ELR (cell line): ENCODE results near the gene OPHN1.
"Not testable (repeated sequence)": the region's sequence is repeated elsewhere in the genome, so short reads cannot be mapped to it uniquely, and the experiment has no call there.

Source experiments
- DNase-seq: peaks from one replicate; pipeline ENCODE4 v3.0.0-alpha.2; 2015; ENCODE audit warnings: low read depth

OPHN1 gene

GRCh38 chrX:68072041-68072440 lies 361.3 kb downstream of the OPHN1 start:
- DNase-seq, result peak; percentile 14

DNA sequence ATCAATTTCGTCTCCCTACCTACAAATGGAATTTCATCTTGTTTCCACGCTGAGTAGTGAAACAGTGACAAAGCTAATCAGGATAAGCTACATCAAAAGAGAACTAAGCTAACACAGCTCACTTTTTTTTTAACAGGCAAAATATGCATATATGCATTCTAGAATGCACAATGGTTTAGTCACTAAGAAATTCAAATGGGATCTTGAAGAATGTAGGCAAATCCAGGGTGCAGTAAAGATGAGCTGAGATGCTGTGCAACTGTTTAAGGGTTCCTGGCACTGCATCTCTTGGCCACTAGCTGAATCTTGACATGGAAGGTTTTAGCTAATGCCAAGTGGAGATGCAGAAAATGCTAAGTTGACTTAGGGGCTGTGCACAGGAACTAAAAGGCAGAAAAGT lies 363.2 kb downstream of the OPHN1 start:
- DNase-seq, result not testable (repeated sequence)

- DNase-seq, result no peak
Measured at GRCh38 chrX:68061206-68061535, 372.1 kb downstream of the OPHN1 start.

GRCh38 chrX:68060506-68061205 lies 372.6 kb downstream of the OPHN1 start:
- DNase-seq, result no peak

DNA sequence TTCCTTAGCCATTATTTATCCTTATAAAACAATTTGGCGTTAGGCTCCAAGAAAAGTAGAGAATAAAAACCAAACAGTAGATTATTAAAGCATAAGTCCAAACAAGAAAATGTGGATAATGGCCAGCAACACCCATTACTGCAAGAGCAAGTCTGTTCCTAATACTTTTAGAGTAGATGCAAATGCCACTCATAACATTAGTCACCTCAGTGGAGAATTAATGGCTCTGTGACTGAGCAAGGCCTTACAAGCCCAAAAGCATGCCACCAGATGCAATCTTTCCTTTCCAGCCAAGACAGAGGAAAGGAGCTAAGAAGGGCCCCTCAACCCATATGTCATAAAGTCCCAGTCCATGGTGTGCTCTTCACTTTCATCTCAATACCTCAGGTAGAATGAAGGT lies 373.8 kb downstream of the OPHN1 start:
- no peak for DNase-seq

DNA sequence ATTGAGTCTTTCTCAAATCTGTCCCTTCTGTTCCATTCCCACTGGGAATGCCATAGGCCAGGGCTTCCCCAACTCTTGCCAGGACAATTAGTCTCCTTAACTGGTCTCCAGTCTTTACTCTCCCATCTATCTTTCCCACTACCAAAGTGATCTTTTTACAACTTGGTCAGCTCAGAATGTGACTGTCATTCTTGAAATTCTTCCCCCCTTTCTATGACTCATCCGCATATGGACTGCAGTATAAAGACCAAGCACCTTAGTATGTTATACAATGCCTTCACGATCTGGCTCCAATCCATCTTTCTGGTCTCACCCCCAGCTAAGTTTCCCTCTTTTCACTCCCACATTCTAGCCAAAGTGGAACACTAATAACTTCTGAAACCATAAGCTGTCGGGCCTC lies 383.8 kb downstream of the OPHN1 start:
- DNase-seq, result peak; percentile 4

GRCh38 chrX:68048774-68049173 lies 384.5 kb downstream of the OPHN1 start:
- DNase-seq, result no peak

DNA sequence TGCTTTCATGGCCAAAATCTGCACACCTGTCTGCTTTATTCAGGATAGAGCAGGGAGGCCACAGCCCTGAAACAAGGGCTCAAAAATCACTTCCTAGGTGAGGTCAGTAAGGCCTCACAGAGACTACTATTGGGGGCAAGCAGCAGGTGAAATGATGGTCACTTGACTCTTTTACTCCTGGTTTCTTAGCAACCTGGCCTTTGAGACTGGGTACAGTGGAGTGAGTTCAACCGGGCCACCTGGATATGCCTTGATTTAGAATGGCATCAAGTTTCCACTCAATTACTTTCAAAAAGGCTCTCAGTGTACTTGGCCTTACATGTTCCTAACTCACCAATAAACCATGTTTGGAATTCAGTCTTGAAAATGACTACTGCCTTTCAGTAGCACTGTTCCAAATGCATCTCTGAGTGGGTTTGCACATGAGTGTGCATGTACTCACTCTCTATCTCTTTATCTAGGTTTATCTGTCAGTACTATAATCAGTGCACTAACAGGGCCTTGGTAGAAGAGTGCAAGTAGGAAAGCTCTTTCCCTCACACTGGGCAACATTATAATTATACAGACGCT lies 388.2 kb downstream of the OPHN1 start:
- no peak for DNase-seq

DNA sequence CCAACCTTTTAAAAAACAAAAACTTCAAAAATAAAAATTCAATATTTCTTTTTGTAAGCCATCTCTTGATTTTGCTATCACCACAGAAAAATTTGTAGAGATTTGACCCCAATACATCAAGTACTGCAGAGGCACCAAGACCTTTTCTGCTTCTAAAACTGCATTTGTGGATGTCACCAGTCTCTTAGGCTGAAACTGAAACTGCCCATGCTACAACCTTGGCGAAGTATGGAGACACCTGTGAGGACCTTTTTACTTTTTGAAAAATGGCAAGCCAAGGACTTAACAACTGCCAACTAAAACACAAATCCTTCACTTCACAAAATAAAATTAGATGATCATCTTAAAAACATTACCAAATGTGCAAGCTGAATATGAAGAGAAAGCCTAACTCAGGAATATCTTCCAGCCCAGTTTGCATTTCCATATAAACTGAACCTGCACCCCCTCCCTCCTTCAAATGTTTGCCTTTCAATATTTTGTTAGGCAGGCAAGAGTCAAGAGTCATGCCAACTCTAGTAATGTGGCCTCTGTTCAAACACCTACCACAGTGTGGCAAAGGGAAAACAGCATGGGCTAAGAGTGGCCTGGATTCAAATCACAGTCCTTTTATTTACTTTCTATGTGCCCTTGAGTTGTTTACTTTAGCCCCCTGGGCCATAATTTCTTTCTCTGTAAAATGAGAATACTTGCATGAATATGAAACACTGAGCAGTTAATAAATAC lies 389.4 kb downstream of the OPHN1 start:
- no peak for DNase-seq

DNA sequence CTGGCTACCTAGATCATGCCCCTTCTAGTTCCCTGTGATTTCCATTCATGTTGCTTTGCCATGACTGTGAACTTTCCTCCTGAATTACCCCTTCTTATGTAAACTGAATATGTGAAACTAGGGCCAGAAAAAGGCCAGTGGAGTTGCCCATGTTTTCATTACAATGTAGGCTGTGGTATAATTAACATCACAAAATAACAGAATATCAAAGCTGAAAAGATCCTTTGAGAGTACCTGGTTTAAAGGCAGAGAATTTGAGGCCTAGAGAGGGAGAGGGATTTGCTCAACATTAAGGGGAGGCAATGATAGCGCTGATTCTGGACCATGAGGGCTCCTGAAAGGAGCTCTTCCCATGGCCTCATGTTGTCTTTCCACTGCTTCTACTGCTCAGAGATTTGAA lies 392.2 kb downstream of the OPHN1 start:
- DNase-seq, result no peak

GRCh38 chrX:68018248-68019203 lies 414.8 kb downstream of the OPHN1 start:
- peak; percentile 46 for DNase-seq

DNA sequence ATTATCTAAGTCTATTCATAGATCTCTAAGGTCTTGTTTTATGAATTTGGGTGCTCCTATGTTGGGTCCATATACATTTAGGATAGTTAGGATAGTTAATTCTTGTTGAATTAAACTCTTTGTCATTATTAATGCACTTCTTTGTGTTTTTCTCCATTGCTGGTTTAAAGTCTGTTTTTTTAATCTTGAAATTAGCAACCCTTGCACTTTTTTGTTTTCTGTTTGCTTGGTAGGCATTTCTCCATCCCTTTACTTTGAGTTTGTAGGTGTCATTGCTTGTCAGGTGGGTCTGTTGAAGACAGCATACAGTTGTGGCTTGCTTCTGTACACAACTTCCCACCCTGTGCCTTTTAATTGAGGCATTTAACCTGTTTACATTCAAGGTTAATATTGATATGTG lies 434.8 kb downstream of the OPHN1 start:
- no peak for DNase-seq
